Ovary (tissue), 3 donors: ENCODE data around the gene SH3GL1.

Experiments
- CTCF ChIP-seq, 3 donors: fragments of 450-650 bp in 2 of 3; fragments of 200-600 bp in 1 of 3; IDR thresholded peaks; one replicate each; pipeline versions ENCODE4 v1.5.1 to v1.8.0; 2016 to 2022; ENCODE audit warnings: antibody characterized with exemption in 3 of 3, mild to moderate bottlenecking in 1 of 3
- POLR2A ChIP-seq: fragments of 450-650 bp; IDR thresholded peaks from one replicate; pipeline ENCODE4 v1.6.1; 2017; ENCODE audit warnings: antibody characterized with exemption, mild to moderate bottlenecking, moderate library complexity
- donor health status: DM: no; HTN: no; CAD: no.

GRCh38 chr19:4378886-4379285 lies 21.5 kb downstream of the SH3GL1 start:
- TF ChIP-seq POLR2A: no peak
- TF ChIP-seq CTCF (IDR thresholded peaks at IDR 0.05): no peak
